H9 (cell line): ENCODE measurements around the gene ANKRD16. TPM values are rescaled to one million over a fixed set of nuclear protein-coding genes. Genes with fewer than 3 reads are reported as not detected.

ENCODE experiments used
- DNase-seq: peaks from one replicate; pipeline ENCODE4 v3.0.0-alpha.2; 2017
- H2AFZ ChIP-seq: one replicate; pipeline ENCODE4 v1.6.1; 2013; ENCODE audit warnings: mild to moderate bottlenecking, low read length, control low read depth, moderate library complexity
- H2AK5ac ChIP-seq: 2 replicates; pipeline ENCODE4 v1.6.1; 2013; ENCODE audit warnings: low read length, control low read depth, mixed read lengths; ENCODE audit not compliant: insufficient read length
- H2BK120ac ChIP-seq: one replicate; pipeline ENCODE4 v1.6.1; 2013; ENCODE audit warnings: low read depth, mild to moderate bottlenecking, low read length, control low read depth, inconsistent platforms; ENCODE audit not compliant: poor library complexity, severe bottlenecking
- H2BK12ac ChIP-seq: 2 replicates; pipeline ENCODE4 v1.6.1; 2013; ENCODE audit warnings: low read length, control low read depth, mixed read lengths, low read depth; ENCODE audit not compliant: insufficient read length
- H2BK15ac ChIP-seq: 2 replicates; pipeline ENCODE4 v1.6.1; 2013; ENCODE audit warnings: low read depth, low read length, control low read depth
- H2BK20ac ChIP-seq: one replicate; pipeline ENCODE4 v1.6.1; 2013; ENCODE audit warnings: low read depth, mild to moderate bottlenecking, low read length, control low read depth, inconsistent platforms; ENCODE audit not compliant: poor library complexity, severe bottlenecking
- H2BK5ac ChIP-seq: 2 replicates; pipeline ENCODE4 v1.6.1; 2013; ENCODE audit warnings: low read length, control low read depth, mixed read lengths; ENCODE audit not compliant: insufficient read length
- H3K14ac ChIP-seq: 2 replicates; pipeline ENCODE4 v1.6.1; 2013; ENCODE audit warnings: low read length, control low read depth; ENCODE audit not compliant: insufficient read depth
- H3K18ac ChIP-seq: 2 replicates; pipeline ENCODE4 v1.6.1; 2013; ENCODE audit warnings: low read depth, mild to moderate bottlenecking, mixed read lengths, low read length, control low read depth; ENCODE audit not compliant: insufficient read length
- H3K23ac ChIP-seq: 2 replicates; pipeline ENCODE4 v1.6.1; 2013; ENCODE audit warnings: low read length, control low read depth, mixed read lengths, low read depth; ENCODE audit not compliant: insufficient read length
- H3K23me2 ChIP-seq: 2 replicates; pipeline ENCODE4 v1.6.1; 2013; ENCODE audit warnings: low read depth, mild to moderate bottlenecking, mixed read lengths, low read length, control low read depth; ENCODE audit not compliant: insufficient read length, poor library complexity, severe bottlenecking
- H3K27ac ChIP-seq: 2 replicates; pipeline ENCODE4 v1.5.1; 2013; ENCODE audit warnings: low read length, control low read depth, mixed read lengths, low read depth; ENCODE audit not compliant: insufficient read length
- H3K27me3 ChIP-seq: 2 replicates; pipeline ENCODE4 v1.6.1; 2013; ENCODE audit warnings: low read length, control low read depth, inconsistent platforms; ENCODE audit not compliant: insufficient read depth
- H3K4ac ChIP-seq: 2 replicates; pipeline ENCODE4 v1.6.1; 2013; ENCODE audit warnings: low read depth, mild to moderate bottlenecking, control low read depth, inconsistent platforms, low read length, moderate library complexity
- H3K4me1 ChIP-seq: 2 replicates; pipeline ENCODE4 v1.6.1; 2013; ENCODE audit warnings: low read length, control low read depth, inconsistent platforms; ENCODE audit not compliant: insufficient read depth
- H3K4me2 ChIP-seq: 2 replicates; pipeline ENCODE4 v1.6.1; 2013; ENCODE audit warnings: low read length, control low read depth, mixed read lengths; ENCODE audit not compliant: insufficient read length, insufficient read depth
- H3K56ac ChIP-seq: 2 replicates; pipeline ENCODE4 v1.6.1; 2013; ENCODE audit warnings: low read depth, mild to moderate bottlenecking, mixed read lengths, low read length, control low read depth; ENCODE audit not compliant: insufficient read length
- H3K79me1 ChIP-seq: 2 replicates; pipeline ENCODE4 v1.6.1; 2013; ENCODE audit warnings: low read depth, mild to moderate bottlenecking, moderate library complexity, low read length, control low read depth, inconsistent platforms; ENCODE audit not compliant: insufficient read depth, poor library complexity, severe bottlenecking
- H3K79me2 ChIP-seq: 2 replicates; pipeline ENCODE4 v1.6.1; 2013; ENCODE audit warnings: low read length, control low read depth, inconsistent platforms; ENCODE audit not compliant: insufficient read depth
- H3K9ac ChIP-seq: 2 replicates; pipeline ENCODE4 v1.6.1; 2013; ENCODE audit warnings: low read length, control low read depth, mixed read lengths; ENCODE audit not compliant: insufficient read length; ENCODE audit errors: extremely low read depth
- H3K9me3 ChIP-seq: one replicate; pipeline ENCODE4 v1.6.1; 2013; ENCODE audit warnings: low read depth, low read length, inconsistent platforms; ENCODE audit not compliant: control insufficient read depth
- H3T11ph ChIP-seq: one replicate; pipeline ENCODE4 v1.6.1; 2013; ENCODE audit warnings: mild to moderate bottlenecking, low read length, control low read depth, inconsistent platforms
- H4K20me1 ChIP-seq: one replicate; pipeline ENCODE4 v1.6.1; 2013; ENCODE audit not compliant: control insufficient read depth, insufficient read length, insufficient read depth
- H4K5ac ChIP-seq: 2 replicates; pipeline ENCODE4 v1.6.1; 2013; ENCODE audit warnings: low read depth, mild to moderate bottlenecking, mixed read lengths, low read length, control low read depth; ENCODE audit not compliant: insufficient read length
- H4K8ac ChIP-seq: replicated peaks from 2 replicates; pipeline ENCODE4 v1.6.1; 2013; ENCODE audit warnings: low read length, control low read depth, mixed read lengths, low read depth; ENCODE audit not compliant: insufficient read length
- H4K91ac ChIP-seq: 2 replicates; pipeline ENCODE4 v1.6.1; 2013; ENCODE audit warnings: low read depth, mild to moderate bottlenecking, moderate library complexity, mixed read lengths, low read length, control low read depth; ENCODE audit not compliant: insufficient read length
- H3K27ac Mint-ChIP-seq, 3 experiments: 2 replicates in 2 of 3; 3 replicates in 1 of 3; pipeline ENCODE4 v1.8.0; 2020 to 2021; ENCODE audit warnings: mixed read lengths in 3 of 3, mild to moderate bottlenecking in 1 of 3, moderate library complexity in 1 of 3
- H3K27me3 Mint-ChIP-seq: 2 replicates; pipeline ENCODE4 v1.8.0; 2021; ENCODE audit warnings: low read depth, mild to moderate bottlenecking, moderate library complexity, mixed read lengths
- H3K36me3 Mint-ChIP-seq, 3 experiments: 2 replicates in 2 of 3; 3 replicates in 1 of 3; pipeline ENCODE4 v1.8.0; 2020 to 2021; ENCODE audit warnings: low read depth in 3 of 3, mixed read lengths in 3 of 3; ENCODE audit not compliant: insufficient read depth in 1 of 3
- H3K4me1 Mint-ChIP-seq, 2 experiments: 2 replicates each; pipeline ENCODE4 v1.8.0; 2020; ENCODE audit warnings: mixed read lengths in 2 of 2
- H3K4me3 Mint-ChIP-seq, 2 experiments: 2 replicates in 1 of 2; 3 replicates in 1 of 2; pipeline ENCODE4 v1.8.0; 2020 to 2021; ENCODE audit warnings: mild to moderate bottlenecking in 2 of 2, mixed read lengths in 2 of 2, moderate library complexity in 1 of 2
- H3K9me3 Mint-ChIP-seq, 2 experiments: 2 replicates in 1 of 2; 3 replicates in 1 of 2; pipeline ENCODE4 v1.8.0; 2020; ENCODE audit warnings: mild to moderate bottlenecking in 2 of 2, mixed read lengths in 2 of 2, moderate library complexity in 1 of 2
- CTCF ChIP-seq: fragments of 200-600 bp; sonication (generic); conservative IDR thresholded peaks from 3 replicates; pipeline ENCODE4 v1.8.0; 2021; ENCODE audit warnings: antibody characterized with exemption, mild to moderate bottlenecking
- WGBS: extraction: QIAGEN DNeasy Blood & Tissue Kit; methylation state at CpG from one replicate; pipeline ENCODE4 v1.1.7; 2013; ENCODE audit warnings: missing lambda C conversion rate, low lambda C conversion rate, mixed read lengths; ENCODE audit not compliant: insufficient read length; ENCODE audit errors: extremely low coverage; 5-methylcytosine and 5-hydroxymethylcytosine counted together
- total RNA-seq: library from RNA; stranded (reverse); gene quantifications from 2 replicates; pipeline ENCODE4 v1.2.1, GENCODE V29; 2021

ANKRD16 gene
- total RNA-seq, 1 experiment from 2014 or later: 11.4 TPM

- TF ChIP-seq CTCF: no peak
- DNase-seq: no peak
- peaks cover 57 to 90% (median 77%) of the 10 kb centered on the region in 3 experiments for H3K36me3 Mint-ChIP-seq
These were observed 25.8 kb upstream of the ANKRD16 start for GRCh38 chr10:5915451-5915850.

More at GRCh38 chr10:5915451-5915850, 25.8 kb upstream of the ANKRD16 start:
- Histone ChIP-seq H3K18ac (no peak overlapping the region), H4K5ac (no peak overlapping the region), H2BK120ac (no peak overlapping the region), H2BK20ac (no peak overlapping the region), H2BK5ac (no peak overlapping the region), H2BK15ac (no peak overlapping the region), H2AFZ (no peak overlapping the region), H3K4me1 (no peaks in the 10 kb centered on the region), H3K79me1 (no peaks in the 10 kb centered on the region), H3K4ac (no peak overlapping the region), H3T11ph (no peak overlapping the region), H2BK12ac (no peak overlapping the region), H4K20me1 (no peaks in the 10 kb centered on the region), H2AK5ac (no peak overlapping the region), H3K27ac (no peak overlapping the region), H3K9ac (no peak overlapping the region), H3K56ac (no peak overlapping the region), H4K8ac (no peak overlapping the region), H3K4me2 (no peak overlapping the region), H3K14ac (no peak overlapping the region), H4K91ac (no peak overlapping the region), H3K79me2 (no peaks in the 10 kb centered on the region), H3K23ac (no peak overlapping the region), H3K27me3 (no peaks in the 10 kb centered on the region), H3K23me2 (no peaks in the 10 kb centered on the region), H3K9me3 (no peaks in the 10 kb centered on the region)
- Mint-ChIP-seq H3K4me1 (no peaks in the 10 kb centered on the region), H3K4me3 (no peak overlapping the region), H3K9me3 (no peaks in the 10 kb centered on the region), H3K27me3 (no peaks in the 10 kb centered on the region), H3K27ac (peak overlapping the region in 2 of 3 experiments; percentile 25 to 74; a peak in 2 of 7 replicates)
- no CpG with 5 or more reads among the region's 14 CpGs for WGBS
